NCI-H2107 treated with DMSO at 0.1 percent for 48 hours (cell line): ENCODE measurements around the gene KBTBD3.
"Not testable (repeated sequence)": the region's sequence is repeated elsewhere in the genome, so short reads cannot be mapped to it uniquely, and the experiment has no call there.

Experiments used
- DNase-seq: peaks from one replicate; lab custom pipeline; 2025; ENCODE audit not compliant: unreplicated experiment; lab: John Stamatoyannopoulos, UW

The KBTBD3 gene

DNA sequence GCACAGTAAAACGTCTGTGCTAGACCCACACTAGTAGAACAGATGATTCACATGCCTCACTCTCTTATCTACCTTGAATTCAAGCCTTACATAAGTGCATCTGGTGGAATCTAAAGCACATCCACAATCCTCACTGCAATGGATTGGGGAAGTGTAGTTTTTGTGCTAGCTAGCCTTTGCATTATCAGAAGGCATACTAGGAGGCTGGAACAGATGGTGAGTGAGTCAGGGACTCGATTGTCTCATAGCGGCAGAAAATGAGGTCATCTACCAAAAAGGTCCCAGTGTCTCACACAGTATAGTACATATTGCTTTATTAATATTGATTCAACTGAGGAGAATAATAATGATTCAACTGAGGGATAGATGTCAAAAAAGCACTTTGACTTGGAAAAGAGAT lies 64.4 kb downstream of the KBTBD3 start:
- no peak for DNase-seq

DNA sequence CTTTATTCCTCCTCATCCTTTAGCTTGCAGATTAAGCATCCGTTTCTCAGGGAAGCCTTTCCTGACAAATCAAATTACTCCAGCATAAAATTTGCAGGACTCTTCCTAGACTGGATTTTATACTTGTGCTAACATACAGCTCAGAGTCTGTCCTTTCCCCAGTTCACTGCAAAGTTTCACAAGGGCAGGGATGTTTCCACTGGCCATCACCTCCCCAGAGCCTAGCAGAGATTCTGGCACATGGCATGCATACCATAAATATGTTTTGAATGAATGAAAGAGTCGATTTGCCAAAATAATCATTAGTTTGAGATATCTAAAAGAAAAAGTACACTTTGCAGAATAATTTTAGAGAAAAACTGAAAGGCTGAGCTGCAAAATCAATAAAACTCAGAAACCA lies 65.7 kb downstream of the KBTBD3 start:
- DNase-seq: no peak

DNA sequence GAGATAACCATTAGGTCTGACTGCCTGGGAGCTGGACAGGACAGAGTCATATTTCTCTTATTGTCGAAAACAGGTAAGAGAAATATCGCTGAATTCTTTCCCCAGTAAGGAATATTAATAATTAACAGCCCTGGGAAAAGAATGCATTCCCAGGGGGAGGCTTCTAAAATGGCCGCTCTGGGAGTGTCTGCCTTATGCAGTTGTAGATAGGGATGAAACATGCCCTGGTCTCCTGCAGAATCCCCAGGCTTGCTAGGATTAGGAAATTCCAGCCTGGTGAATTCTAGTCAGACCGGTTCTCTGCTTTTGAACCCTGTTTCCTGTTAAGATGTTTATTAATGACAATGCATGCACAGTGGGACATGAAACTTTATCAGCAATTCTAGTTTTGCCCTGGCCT lies 74.1 kb downstream of the KBTBD3 start:
- not testable (repeated sequence) for DNase-seq

DNA sequence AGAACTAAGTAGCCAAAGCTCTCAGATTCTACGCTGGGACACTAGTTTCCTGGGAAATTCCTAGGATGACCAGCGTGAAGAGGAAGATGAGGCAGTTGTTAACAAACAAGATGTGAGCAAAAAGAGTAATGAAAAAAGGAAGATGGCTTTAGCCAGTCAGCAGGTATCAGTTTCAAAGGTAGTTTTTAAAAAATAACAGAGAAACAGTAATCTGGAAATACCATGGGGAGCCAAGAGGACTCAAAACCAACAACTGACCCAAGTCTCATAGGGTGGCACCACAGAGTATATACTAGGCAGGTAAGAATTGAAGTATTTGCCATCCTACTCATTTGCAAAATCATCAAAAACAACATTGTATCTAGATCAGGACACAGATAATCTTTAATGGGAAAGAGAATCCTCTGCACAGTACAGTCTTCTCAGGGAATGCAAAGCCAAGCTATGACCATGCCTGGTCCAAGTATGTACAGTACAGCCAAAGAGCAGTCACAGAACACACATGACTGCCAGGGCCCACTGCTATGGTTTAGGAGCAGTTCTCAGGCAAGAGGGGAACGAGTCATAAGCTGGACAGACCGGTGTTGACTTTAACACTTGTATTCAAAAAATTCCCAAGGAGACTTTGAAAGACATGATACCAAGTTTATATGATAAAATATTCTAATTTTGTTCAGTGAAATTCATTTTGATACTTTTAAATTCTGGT lies 75.7 kb downstream of the KBTBD3 start:
- no peak for DNase-seq
